ENCODE measurements around the gene FNBP1. TPM values are rescaled to one million over a fixed set of nuclear protein-coding genes. Genes with fewer than 3 reads are reported as not detected.
"Not testable (repeated sequence)": the region's sequence is repeated elsewhere in the genome, so short reads cannot be mapped to it uniquely, and the experiment has no call there.

FNBP1 gene
- total RNA-seq, 1 donor from 2014 or later = 25.6 TPM

- no peak overlapping the region for H3K4me3 ChIP-seq (ENCODE audit: low read depth, low read length)
- no peak for DNase-seq (ENCODE audit: low read depth)
- TF ChIP-seq CTCF (conservative IDR thresholded peaks at IDR 0.05; ENCODE audit: low read depth, low read length) = no peak
Measured at GRCh38 chr9:129891569-129891968, 151.4 kb downstream of the FNBP1 start.

DNA sequence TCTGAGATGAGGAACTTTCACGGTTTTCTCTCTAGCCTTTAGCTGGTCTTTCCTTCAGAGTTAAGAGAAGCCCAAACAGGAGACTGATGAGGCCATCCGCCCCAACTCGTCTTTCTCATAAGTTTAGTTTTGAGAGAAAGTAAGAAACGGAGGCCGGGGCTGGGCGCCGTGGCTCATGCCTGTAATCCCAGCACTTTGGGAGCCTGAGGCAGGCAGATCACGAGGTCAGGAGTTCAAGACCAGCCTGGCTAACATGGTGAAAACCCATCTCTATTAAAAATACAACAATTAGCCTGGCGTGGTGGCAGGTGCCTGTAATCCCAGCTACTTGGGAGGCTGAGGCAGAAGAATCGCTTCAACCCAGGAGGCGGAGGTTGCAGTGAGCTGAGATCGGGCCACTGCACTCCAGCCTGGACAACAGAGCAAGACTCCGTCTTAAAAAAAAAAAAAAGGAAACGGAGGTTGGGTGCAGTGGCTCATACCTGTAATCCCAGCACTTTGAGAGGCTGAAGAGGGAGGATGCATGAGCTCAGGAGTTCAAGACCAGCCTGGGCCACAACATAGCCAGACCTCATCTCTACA is 152.2 kb downstream of the FNBP1 start:
- H3K4me3 ChIP-seq (ENCODE audit: low read depth, low read length); DNase-seq (ENCODE audit: low read depth): not testable (repeated sequence)

DNA sequence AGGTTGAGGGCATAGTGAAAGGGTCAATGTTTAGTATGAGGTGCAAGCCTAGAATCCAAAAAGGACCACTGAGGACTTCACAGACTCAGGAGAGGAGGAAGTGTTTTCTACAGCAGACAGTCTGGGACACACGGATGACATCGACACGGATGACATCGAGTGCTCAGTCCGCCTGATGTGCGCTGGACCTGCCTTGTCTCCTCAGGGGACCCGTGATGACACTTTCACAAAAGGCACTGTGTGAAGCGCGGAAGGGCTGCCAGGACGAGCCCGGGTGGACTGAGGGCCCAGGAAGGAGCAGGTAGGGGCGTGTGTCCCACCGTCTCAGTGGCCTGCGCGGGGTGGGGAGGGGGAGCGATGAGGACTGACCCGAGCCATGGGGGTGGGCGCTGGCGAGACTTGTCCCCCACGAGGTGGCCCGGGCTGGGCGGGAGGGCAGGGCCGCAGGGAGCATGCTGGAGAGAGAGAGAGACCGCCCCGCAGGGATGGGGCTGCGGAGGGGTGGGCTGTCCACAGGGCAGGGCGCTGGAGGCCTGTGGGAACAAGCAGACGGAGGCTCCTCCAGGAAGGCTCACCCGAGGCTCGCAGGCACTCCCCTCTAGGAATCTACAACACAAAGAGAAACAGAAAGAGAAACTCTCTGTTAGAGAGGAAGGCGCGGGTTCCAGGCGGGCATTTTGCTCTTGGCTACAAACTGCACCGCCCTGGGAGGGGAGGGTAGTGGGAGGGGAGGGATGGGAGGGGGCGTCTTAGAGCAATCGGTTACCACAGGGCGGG is 152.9 kb downstream of the FNBP1 start:
- no peak for TF ChIP-seq CTCF (conservative IDR thresholded peaks at IDR 0.05; ENCODE audit: low read depth, low read length)

DNA sequence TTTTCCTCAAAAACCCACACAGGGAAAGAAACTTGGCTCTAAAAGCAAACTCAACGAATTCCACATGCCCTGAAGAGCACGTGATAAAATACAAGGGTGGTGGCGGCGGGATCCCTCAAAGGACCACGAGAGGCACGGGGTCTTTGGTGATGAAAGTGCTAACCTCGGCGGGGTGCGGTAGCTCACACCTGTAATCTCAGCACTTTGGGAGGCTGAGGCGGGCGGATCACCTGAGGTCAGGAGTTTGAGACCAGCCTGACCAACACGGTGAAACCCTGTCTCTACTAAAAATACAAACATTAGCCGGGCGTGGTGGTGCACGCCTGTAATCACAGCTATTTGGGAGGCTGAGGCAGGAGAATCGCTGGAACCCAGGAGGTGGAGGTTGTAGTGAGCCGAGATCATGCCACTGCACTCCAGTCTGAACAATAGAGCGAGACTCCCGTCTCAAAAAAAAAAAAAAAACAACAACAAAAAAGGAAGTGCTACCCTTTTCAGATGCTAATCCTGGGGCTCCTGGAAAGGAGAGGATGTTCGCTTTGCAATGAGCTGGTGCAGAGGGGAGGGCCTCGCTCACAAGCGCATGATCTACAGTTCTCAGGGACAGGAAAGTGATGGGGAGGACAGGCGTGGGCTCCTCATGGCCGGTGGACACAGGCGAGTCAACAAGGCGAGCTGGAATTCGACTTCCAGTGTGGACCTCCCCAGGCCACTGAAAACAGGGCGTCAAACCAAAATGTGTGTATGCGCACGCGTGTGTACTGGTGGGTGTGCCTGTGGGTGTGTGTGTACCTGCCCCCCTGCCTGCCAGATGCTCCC is 153.7 kb downstream of the FNBP1 start:
- no peak for DNase-seq (ENCODE audit: low read depth)
- H3K4me3 ChIP-seq (ENCODE audit: low read depth, low read length) = no peak overlapping the region
- TF ChIP-seq CTCF (conservative IDR thresholded peaks at IDR 0.05; ENCODE audit: low read depth, low read length) = no peak

More for the DNA sequence above, 152.9 kb downstream of the FNBP1 start:
- DNase-seq (ENCODE audit: low read depth) = no peak
- no peak overlapping the region for H3K4me3 ChIP-seq (ENCODE audit: low read depth, low read length)

DNA sequence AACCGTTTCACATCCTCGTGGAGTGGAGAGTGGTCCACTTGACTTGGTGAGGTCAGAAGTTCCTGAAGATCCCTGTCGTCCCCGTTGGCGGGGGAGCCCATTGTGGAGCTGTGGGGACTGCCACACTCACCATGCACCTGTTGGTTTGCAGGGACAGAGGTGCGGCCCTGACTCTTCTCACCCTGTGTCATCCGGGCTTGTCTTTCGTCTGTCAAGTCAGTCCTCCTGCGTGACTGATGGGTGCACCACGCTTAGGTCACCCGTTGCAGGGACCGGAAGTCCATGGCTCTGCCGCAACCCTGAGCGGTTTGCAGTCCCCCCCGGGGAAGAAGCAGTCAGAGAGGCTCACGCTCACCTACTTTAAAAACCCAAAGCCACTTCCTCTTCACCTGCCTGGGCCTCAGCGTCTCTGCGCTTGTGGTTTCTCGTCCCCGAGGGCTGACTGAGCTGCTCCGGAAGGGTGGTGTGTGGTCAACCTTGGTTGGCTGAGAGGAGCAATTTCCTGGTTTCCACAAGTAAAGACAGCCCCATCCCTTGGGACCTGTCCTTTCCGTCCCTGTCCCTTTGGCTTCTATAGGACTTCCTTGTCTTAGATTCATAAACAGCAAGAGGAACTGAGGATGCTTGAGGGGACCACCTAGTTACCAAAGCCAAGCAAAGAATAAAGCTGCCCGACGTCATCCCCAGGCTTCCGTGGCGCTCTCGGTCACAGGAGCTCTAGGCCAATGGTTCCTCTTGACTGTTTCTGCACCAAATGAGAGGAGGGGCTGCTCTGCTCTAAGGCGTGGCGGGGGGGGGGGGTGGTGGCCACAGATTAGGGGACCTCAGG is 154.5 kb downstream of the FNBP1 start:
- no peak for DNase-seq (ENCODE audit: low read depth)

More for the DNA sequence above, 154.5 kb downstream of the FNBP1 start:
- TF ChIP-seq CTCF (conservative IDR thresholded peaks at IDR 0.05; ENCODE audit: low read depth, low read length) = no peak
- H3K4me3 ChIP-seq (ENCODE audit: low read depth, low read length) = no peak overlapping the region

All from epithelial cell of proximal tubule (primary cell).